NCI-H748 (cell line): ENCODE results near the gene LDLR.
"Not testable (repeated sequence)": the region's sequence is repeated elsewhere in the genome, so short reads cannot be mapped to it uniquely, and the experiment has no call there.

Experiments
- DNase-seq: peaks from one replicate; lab custom pipeline; 2025; ENCODE audit not compliant: unreplicated experiment; lab: John Stamatoyannopoulos, UW

LDLR gene

DNA sequence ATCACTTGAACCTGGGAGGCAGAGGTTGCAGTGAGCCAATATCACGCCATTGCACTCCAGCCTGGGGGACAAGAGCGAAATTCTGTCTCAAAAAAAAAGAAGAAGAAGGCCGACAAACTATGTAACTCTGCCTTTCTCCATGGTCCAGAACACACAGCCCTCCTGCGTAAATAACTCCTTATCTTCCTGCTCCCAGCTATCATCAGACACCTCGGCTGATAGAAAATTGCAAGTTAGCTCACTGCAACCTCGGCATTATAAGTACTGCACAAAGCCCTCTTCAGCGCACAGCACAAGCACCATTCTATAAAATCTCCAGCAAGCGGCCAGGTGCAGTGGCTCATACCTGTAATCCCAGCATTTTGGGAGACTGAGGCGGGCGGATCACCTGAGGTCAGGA lies 14.4 kb downstream of the LDLR start:
- not testable (repeated sequence) for DNase-seq

- DNase-seq = no peak
Measured at GRCh38 chr19:11105014-11105636, 15.9 kb downstream of the LDLR start.

- no peak for DNase-seq
Measured at GRCh38 chr19:11106477-11106876, 17.2 kb downstream of the LDLR start.

DNA sequence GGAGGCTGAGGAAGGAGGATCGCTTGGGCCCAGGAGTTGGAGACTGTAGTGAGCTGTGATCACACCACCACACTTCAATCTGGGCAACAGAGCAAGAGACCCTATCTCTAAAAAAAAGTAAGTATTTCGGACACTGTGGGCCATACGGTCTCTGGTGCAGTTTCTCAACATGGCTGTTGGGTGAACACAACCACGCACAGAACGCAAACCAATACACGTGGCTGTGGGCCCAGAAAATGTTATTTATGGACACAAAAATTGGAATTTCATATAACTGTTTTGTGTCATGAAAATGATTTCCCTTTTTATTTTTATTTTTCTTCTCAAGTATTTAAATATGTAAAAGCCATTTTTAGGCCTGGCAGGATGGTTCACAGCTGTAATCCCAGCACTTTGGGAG lies 19.5 kb downstream of the LDLR start:
- no peak for DNase-seq

- DNase-seq = no peak
Measured at GRCh38 chr19:11111117-11111770, 22.0 kb downstream of the LDLR start.

- no peak for DNase-seq
Measured at GRCh38 chr19:11111771-11112144, 22.5 kb downstream of the LDLR start.

- DNase-seq = no peak
Measured at GRCh38 chr19:11113140-11113708, 24.0 kb downstream of the LDLR start.

DNA sequence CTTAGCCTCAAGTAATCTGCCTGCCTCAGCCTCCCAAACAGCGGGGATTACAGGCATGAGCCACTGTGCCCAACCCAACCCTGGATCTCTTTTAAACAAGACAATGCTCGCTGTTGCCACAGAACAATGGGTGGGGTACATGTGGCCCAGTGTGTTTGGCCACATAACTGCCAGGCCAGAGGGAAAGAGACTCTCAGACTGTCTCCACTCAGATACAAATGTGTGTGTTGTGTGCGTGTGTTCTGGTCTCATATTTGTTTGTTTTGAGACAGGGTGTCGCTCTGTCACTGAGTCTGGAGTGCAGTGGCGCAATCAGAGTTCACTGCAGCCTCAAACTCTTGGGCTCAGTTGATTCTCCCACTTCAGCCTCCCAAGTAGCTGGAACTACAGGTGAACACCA lies 25.8 kb downstream of the LDLR start:
- no peak for DNase-seq

GRCh38 chr19:11115895-11116446 lies 26.7 kb downstream of the LDLR start:
- DNase-seq = no peak

- no peak for DNase-seq
Measured at GRCh38 chr19:11116507-11116906, 27.2 kb downstream of the LDLR start.

GRCh38 chr19:11121963-11122362 lies 32.7 kb downstream of the LDLR start:
- DNase-seq = not testable (repeated sequence)

- DNase-seq = no peak
Measured at GRCh38 chr19:11123114-11123513, 33.9 kb downstream of the LDLR start.

- DNase-seq = not testable (repeated sequence)
Measured at GRCh38 chr19:11124157-11124556, 34.9 kb downstream of the LDLR start.

DNA sequence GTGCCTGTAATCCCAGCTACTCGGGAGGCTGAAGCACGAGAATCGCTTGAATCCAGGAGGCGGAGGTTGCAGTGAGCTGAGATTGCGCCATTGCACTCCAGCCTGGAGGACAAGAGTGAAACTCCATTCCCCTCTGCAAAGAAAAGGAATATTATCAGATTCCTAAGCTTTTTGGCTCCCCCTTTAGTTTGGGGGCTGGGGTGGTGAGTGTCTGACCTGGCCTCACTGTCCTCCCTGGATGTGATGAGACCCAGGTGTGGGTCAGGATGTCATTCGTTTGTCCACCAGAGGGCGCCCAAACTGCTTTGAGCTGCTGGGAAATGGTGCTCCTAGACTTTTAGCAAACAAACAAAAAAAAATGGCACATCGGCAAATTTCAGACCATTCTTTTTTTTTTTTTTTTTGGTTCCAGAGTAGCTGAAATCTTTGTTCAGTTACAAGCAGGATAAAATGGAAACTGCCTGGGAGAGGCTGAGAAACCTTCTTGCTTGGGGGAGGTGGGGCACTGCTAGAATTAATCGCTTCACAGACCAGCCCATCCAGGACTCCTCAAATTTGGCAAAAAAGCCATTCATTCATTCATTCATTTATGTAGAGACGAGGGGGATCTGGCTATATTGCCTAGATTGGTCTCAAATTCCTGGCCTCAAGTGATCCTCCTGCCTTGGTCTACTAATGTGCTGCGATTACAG lies 36.9 kb downstream of the LDLR start:
- DNase-seq = peak; percentile 46

DNA sequence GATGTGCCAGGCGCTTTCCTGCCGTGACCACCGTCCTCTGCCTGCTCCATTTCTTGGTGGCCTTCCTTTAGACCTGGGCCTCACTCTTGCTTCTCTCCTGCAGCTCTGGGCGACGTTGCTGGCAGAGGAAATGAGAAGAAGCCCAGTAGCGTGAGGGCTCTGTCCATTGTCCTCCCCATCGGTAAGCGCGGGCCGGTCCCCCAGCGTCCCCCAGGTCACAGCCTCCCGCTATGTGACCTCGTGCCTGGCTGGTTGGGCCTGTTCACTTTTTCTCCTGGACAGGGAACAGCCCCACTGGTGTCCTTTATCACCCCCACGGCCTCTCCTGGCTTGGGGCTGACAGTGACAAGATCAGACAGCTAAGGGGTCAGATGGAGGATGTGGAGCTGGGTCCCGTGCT lies 38.6 kb downstream of the LDLR start:
- no peak for DNase-seq

GRCh38 chr19:11130824-11131455 lies 41.7 kb downstream of the LDLR start:
- DNase-seq = peak; percentile 12

DNA sequence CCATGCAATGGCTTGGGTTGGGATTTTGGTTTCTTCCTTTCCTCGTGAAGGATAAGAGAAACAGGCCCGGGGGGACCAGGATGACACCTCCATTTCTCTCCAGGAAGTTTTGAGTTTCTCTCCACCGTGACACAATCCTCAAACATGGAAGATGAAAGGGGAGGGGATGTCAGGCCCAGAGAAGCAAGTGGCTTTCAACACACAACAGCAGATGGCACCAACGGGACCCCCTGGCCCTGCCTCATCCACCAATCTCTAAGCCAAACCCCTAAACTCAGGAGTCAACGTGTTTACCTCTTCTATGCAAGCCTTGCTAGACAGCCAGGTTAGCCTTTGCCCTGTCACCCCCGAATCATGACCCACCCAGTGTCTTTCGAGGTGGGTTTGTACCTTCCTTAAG lies 42.2 kb downstream of the LDLR start:
- DNase-seq = no peak

DNA sequence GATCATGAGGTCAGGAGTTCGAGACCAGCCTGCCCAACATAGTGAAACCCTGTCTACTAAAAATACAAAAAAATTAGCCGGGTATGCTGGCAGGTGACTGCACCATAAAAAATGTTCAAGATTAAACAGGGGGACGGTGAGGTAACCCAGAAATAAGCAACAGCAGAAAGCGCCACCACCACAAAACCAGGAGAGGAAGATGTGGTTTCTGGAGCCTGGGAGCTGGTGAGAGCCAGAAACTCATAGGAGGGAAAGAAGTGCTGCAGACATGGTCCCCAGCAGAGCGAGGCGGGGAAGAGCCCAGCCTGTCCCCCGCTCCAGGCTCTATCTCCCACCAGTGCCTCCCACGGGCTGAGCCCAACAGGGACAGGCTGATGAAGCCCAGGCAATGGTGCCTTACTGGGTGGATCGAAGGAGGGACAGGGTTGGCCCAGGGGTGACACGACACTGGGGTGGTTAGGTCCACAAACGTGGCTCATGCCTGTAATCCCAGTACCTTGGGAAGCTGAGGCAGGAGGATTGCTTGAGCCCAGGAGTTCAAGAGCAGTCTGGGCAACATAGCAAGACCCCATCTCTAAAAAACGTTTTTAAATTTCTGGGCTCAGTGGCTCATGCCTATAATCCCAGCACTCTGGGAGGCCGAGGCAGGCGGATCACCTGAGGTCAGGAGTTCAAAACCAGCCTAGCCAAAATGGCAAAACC lies 47.3 kb downstream of the LDLR start:
- no peak for DNase-seq

GRCh38 chr19:11137542-11138384 lies 48.5 kb downstream of the LDLR start:
- peak; percentile 85 for DNase-seq
